SK-N-SH treated with all-trans-retinoic acid at 6 μM for 48 hours (cell line): Measurements from ENCODE around the gene SELENOF.

ENCODE experiments used
- ATAC-seq: fragments of 200-7000 bp; cut with Tn5 transposase; 3 replicates; pipeline ENCODE4 v1.9.1; 2020; ENCODE audit warnings: mild to moderate bottlenecking, moderate library complexity
- ARNTL ChIP-seq: fragments of 450-650 bp; formaldehyde crosslinking; IDR thresholded peaks from 2 replicates; pipeline ENCODE4 v1.5.0; 2020; ENCODE audit warnings: low read depth, mild to moderate bottlenecking, moderate library complexity, borderline replicate concordance
- BACH2 ChIP-seq: fragments of 250-450 bp; sonication (Bioruptor Pico); IDR thresholded peaks from 2 replicates; pipeline ENCODE4 v1.9.0; 2021; ENCODE audit warnings: mild to moderate bottlenecking, borderline replicate concordance
- CSDC2 ChIP-seq: fragments of 250-450 bp; sonication (Bioruptor Pico); IDR thresholded peaks from 2 replicates; pipeline ENCODE4 v1.5.0; 2020; ENCODE audit warnings: mild to moderate bottlenecking, moderate library complexity
- ESRRG ChIP-seq: fragments of 250-450 bp; sonication (Bioruptor Pico); IDR thresholded peaks from 2 replicates; pipeline ENCODE4 v1.6.1; 2021; ENCODE audit warnings: mild to moderate bottlenecking
- GLIS3 ChIP-seq: fragments of 250-450 bp; sonication (Bioruptor Pico); IDR thresholded peaks from 2 replicates; pipeline ENCODE4 v1.5.0; 2020; ENCODE audit warnings: mild to moderate bottlenecking, moderate library complexity
- ISL1 ChIP-seq: fragments of 250-450 bp; sonication (Bioruptor Pico); IDR thresholded peaks from 2 replicates; pipeline ENCODE4 v2.1.2; 2022; ENCODE audit warnings: mild to moderate bottlenecking, moderate library complexity
- OSR1 ChIP-seq: fragments of 250-450 bp; sonication (Bioruptor Pico); IDR thresholded peaks from 2 replicates; pipeline ENCODE4 v1.8.0; 2022; ENCODE audit warnings: moderate library complexity, mild to moderate bottlenecking, inconsistent platforms
- PPARA ChIP-seq: fragments of 250-450 bp; sonication (Bioruptor Pico); IDR thresholded peaks from 2 replicates; pipeline ENCODE4 v1.5.0; 2020; ENCODE audit warnings: mild to moderate bottlenecking, borderline replicate concordance
- RARB ChIP-seq: fragments of 250-450 bp; sonication (Bioruptor Pico); IDR thresholded peaks from 2 replicates; pipeline ENCODE4 v1.8.0; 2021; ENCODE audit warnings: mild to moderate bottlenecking, moderate library complexity
- SNAI2 ChIP-seq: fragments of 250-450 bp; sonication (Bioruptor Pico); IDR thresholded peaks from 2 replicates; pipeline ENCODE4 v1.5.0; 2020; ENCODE audit warnings: mild to moderate bottlenecking, moderate library complexity
- TCF4 ChIP-seq: fragments of 250-450 bp; sonication (Bioruptor Pico); IDR thresholded peaks from 2 replicates; pipeline ENCODE4 v1.8.0; 2021; ENCODE audit warnings: mild to moderate bottlenecking, moderate library complexity, borderline replicate concordance
- TOX ChIP-seq: fragments of 250-450 bp; sonication (Bioruptor Pico); IDR thresholded peaks from 2 replicates; pipeline ENCODE4 v1.8.0; 2021; ENCODE audit warnings: mild to moderate bottlenecking, moderate library complexity, borderline replicate concordance
- ZC3H10 ChIP-seq: fragments of 250-450 bp; sonication (Bioruptor Pico); IDR thresholded peaks from 2 replicates; pipeline ENCODE4 v1.5.1; 2021; ENCODE audit warnings: mild to moderate bottlenecking, moderate library complexity
- ZFP3 ChIP-seq: fragments of 250-450 bp; sonication (Bioruptor Pico); IDR thresholded peaks from 2 replicates; pipeline ENCODE4 v1.5.0; 2020; ENCODE audit warnings: mild to moderate bottlenecking, moderate library complexity
- ZFP30 ChIP-seq: fragments of 450-650 bp; formaldehyde crosslinking; IDR thresholded peaks from 2 replicates; pipeline ENCODE4 v1.5.0; 2022; ENCODE audit warnings: mild to moderate bottlenecking, moderate library complexity
- ZNF565 ChIP-seq: fragments of 450-650 bp; formaldehyde crosslinking; conservative IDR thresholded peaks from 2 replicates; pipeline ENCODE4 v1.5.0; 2020; ENCODE audit warnings: low read depth, mild to moderate bottlenecking, moderate library complexity
- ZNF70 ChIP-seq: fragments of 450-650 bp; formaldehyde crosslinking; IDR thresholded peaks from 2 replicates; pipeline ENCODE4 v1.5.0; 2020; ENCODE audit warnings: mild to moderate bottlenecking, moderate library complexity
- ZNF8 ChIP-seq: fragments of 450-650 bp; formaldehyde crosslinking; IDR thresholded peaks from 2 replicates; pipeline ENCODE4 v1.5.0; 2020; ENCODE audit warnings: mild to moderate bottlenecking, moderate library complexity
- TF ChIP-seq, protein P1 (sequence below): fragments of 250-450 bp; sonication (Bioruptor Pico); IDR thresholded peaks from 2 replicates; pipeline ENCODE4 v1.5.1; 2020; ENCODE audit warnings: low read depth, mild to moderate bottlenecking, moderate library complexity
- TF ChIP-seq, protein P2 (sequence below): fragments of 250-450 bp; sonication (Bioruptor Pico); IDR thresholded peaks from 2 replicates; pipeline ENCODE4 v1.5.1; 2021; ENCODE audit warnings: mild to moderate bottlenecking, moderate library complexity
- TF ChIP-seq, protein P3 (sequence below): fragments of 250-450 bp; sonication (Bioruptor Pico); IDR thresholded peaks from 2 replicates; pipeline ENCODE4 v1.5.0; 2020; ENCODE audit warnings: mild to moderate bottlenecking, moderate library complexity
- TF ChIP-seq, protein P4 (sequence below): fragments of 250-450 bp; sonication (Bioruptor Pico); IDR thresholded peaks from 2 replicates; pipeline ENCODE4 v1.8.0; 2021; ENCODE audit warnings: low read depth, mild to moderate bottlenecking, moderate library complexity, borderline replicate concordance

SELENOF gene

DNA sequence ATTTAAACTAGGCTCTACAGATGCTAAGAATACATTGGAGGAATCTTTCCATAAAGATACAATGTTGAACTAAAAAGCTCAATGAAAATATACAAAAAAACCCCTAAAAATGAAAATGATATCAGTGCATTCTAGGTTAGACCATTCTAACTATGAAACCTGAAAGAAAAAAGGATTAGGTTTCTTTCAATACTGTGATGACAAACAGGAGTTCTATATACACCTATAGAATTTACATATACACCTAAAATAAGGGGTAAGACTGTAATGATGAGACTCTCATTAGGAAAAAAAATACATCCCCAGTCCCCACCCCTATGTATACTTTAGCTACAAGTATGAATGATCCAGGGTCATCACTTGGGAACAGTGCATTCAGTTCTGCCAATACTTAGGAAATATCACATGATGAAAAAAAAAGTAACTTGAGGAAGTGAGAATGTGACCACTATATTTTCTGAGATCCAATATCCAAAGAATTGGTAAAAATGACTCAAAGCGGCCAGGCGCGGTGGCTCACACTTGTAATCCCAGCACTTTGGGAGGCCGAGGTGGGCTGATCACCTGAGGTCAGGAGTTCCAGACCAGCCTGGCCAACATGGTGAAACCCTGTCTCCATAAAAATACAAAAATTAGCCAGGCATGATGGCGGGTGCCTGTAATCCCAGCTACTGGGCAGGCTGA is 26.3 kb downstream of the SELENOF start:
- ATAC-seq: no peak
- TF ChIP-seq RARB (CRISPR knock-in tag) (no peak), ISL1 (CRISPR knock-in tag) (no peak), TOX (CRISPR knock-in tag) (no peak), ESRRG (CRISPR knock-in tag) (no peak), CSDC2 (CRISPR knock-in tag) (no peak)
- TF ChIP-seq, all 23 proteins: peak for 0

DNA sequence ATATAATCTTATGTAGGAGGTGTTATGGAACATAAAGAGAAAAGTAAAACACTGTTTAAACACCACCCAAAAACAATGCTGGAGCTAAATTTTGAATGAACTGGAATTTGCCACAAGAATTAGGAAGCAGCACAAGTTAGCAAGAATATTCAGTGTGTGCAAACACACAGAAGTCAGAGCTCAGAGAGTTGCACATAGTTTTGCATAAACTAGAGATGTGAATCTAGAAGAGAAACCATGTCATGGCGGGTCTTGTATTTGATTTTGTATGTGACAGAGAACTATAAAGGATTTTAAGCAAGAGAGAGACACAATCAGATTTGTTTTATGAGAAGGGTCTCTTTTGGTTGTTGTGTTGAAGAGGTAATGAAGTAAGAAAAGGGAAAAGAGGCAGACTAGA is 38.2 kb downstream of the SELENOF start:
- TF ChIP-seq, protein P1, sequence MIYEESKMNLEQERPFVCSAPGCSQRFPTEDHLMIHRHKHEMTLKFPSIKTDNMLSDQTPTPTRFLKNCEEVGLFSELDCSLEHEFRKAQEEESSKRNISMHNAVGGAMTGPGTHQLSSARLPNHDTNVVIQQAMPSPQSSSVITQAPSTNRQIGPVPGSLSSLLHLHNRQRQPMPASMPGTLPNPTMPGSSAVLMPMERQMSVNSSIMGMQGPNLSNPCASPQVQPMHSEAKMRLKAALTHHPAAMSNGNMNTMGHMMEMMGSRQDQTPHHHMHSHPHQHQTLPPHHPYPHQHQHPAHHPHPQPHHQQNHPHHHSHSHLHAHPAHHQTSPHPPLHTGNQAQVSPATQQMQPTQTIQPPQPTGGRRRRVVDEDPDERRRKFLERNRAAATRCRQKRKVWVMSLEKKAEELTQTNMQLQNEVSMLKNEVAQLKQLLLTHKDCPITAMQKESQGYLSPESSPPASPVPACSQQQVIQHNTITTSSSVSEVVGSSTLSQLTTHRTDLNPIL (CRISPR knock-in tag): no peak
- TF ChIP-seq ZNF565 (CRISPR knock-in tag) (no peak), CSDC2 (CRISPR knock-in tag) (no peak), SNAI2 (no peak), ZC3H10 (CRISPR knock-in tag) (no peak), ZFP3 (CRISPR knock-in tag) (no peak), TCF4 (CRISPR knock-in tag) (no peak), ARNTL (no peak), TOX (CRISPR knock-in tag) (no peak), ZFP30 (CRISPR knock-in tag) (no peak), BACH2 (CRISPR knock-in tag) (no peak), GLIS3 (no peak), ZNF70 (CRISPR knock-in tag) (no peak)
- TF ChIP-seq, protein P2, sequence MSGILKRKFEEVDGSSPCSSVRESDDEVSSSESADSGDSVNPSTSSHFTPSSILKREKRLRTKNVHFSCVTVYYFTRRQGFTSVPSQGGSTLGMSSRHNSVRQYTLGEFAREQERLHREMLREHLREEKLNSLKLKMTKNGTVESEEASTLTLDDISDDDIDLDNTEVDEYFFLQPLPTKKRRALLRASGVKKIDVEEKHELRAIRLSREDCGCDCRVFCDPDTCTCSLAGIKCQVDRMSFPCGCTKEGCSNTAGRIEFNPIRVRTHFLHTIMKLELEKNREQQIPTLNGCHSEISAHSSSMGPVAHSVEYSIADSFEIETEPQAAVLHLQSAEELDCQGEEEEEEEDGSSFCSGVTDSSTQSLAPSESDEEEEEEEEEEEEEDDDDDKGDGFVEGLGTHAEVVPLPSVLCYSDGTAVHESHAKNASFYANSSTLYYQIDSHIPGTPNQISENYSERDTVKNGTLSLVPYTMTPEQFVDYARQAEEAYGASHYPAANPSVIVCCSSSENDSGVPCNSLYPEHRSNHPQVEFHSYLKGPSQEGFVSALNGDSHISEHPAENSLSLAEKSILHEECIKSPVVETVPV (CRISPR knock-in tag): no peak
- TF ChIP-seq, protein P3, sequence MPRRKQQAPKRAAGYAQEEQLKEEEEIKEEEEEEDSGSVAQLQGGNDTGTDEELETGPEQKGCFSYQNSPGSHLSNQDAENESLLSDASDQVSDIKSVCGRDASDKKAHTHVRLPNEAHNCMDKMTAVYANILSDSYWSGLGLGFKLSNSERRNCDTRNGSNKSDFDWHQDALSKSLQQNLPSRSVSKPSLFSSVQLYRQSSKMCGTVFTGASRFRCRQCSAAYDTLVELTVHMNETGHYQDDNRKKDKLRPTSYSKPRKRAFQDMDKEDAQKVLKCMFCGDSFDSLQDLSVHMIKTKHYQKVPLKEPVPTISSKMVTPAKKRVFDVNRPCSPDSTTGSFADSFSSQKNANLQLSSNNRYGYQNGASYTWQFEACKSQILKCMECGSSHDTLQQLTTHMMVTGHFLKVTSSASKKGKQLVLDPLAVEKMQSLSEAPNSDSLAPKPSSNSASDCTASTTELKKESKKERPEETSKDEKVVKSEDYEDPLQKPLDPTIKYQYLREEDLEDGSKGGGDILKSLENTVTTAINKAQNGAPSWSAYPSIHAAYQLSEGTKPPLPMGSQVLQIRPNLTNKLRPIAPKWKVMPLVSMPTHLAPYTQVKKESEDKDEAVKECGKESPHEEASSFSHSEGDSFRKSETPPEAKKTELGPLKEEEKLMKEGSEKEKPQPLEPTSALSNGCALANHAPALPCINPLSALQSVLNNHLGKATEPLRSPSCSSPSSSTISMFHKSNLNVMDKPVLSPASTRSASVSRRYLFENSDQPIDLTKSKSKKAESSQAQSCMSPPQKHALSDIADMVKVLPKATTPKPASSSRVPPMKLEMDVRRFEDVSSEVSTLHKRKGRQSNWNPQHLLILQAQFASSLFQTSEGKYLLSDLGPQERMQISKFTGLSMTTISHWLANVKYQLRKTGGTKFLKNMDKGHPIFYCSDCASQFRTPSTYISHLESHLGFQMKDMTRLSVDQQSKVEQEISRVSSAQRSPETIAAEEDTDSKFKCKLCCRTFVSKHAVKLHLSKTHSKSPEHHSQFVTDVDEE (CRISPR knock-in tag): no peak
- ATAC-seq: no peak

DNA sequence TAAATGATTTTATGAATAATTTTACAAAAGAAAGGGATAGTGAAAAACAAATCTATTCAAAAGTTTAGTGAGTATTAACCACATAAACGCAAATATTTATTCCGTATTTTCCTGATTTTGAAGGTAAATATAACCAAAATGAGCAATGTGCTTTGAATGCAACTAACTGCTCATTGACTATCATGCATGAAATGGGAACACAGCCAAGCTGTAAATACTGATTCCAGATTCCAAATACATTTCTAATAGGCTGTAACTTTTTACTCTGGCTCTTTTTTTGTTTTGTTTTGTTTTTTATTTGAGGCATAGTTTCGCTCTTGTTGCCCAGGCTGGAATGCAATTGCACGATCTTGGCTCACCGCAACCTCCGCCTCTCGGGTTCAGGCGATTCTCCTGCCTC is 41.8 kb downstream of the SELENOF start:
- TF ChIP-seq GLIS3: no peak
- TF ChIP-seq RARB (CRISPR knock-in tag): no peak
- TF ChIP-seq, protein P2 (CRISPR knock-in tag): no peak
- TF ChIP-seq ZNF70 (CRISPR knock-in tag): no peak
- no peak for TF ChIP-seq ESRRG (CRISPR knock-in tag)
- no peak for TF ChIP-seq BACH2 (CRISPR knock-in tag)
- ATAC-seq: no peak

DNA sequence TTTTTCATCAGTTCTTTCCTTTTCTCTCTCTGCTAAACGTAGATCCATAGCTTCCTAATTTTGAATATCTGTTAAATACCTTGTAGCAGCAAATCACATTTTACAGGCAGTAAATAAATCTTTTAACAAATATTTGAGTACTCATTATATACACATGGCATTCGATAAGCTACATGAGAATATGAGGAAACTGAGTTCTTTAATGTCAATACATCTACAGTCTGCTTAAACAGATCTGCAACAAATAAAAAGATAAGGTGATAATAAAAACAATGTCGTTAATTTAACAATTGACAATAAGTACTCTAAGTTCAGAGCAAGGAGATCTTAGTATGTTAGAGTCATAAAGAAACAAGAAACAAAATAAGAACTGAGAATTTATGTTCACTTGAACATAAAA is 42.9 kb downstream of the SELENOF start:
- no peak for ATAC-seq
- TF ChIP-seq, protein P4, sequence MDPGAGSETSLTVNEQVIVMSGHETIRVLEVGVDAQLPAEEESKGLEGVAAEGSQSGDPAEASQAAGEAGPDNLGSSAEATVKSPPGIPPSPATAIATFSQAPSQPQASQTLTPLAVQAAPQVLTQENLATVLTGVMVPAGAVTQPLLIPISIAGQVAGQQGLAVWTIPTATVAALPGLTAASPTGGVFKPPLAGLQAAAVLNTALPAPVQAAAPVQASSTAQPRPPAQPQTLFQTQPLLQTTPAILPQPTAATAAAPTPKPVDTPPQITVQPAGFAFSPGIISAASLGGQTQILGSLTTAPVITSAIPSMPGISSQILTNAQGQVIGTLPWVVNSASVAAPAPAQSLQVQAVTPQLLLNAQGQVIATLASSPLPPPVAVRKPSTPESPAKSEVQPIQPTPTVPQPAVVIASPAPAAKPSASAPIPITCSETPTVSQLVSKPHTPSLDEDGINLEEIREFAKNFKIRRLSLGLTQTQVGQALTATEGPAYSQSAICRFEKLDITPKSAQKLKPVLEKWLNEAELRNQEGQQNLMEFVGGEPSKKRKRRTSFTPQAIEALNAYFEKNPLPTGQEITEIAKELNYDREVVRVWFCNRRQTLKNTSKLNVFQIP (CRISPR knock-in tag): no peak
- TF ChIP-seq TOX (CRISPR knock-in tag) (no peak), TCF4 (CRISPR knock-in tag) (no peak), BACH2 (CRISPR knock-in tag) (no peak), OSR1 (CRISPR knock-in tag) (no peak), PPARA (CRISPR knock-in tag) (no peak), ESRRG (CRISPR knock-in tag) (no peak), ZNF8 (no peak), SNAI2 (no peak), ZNF565 (CRISPR knock-in tag) (no peak), ZC3H10 (CRISPR knock-in tag) (no peak), RARB (CRISPR knock-in tag) (no peak), ZFP3 (CRISPR knock-in tag) (no peak)
- TF ChIP-seq, protein P1 (CRISPR knock-in tag): no peak
- TF ChIP-seq, protein P2 (CRISPR knock-in tag): no peak
